ENCODE measurements around the gene CNOT4. TPM values are rescaled to one million over a fixed set of nuclear protein-coding genes. Genes with fewer than 3 reads are reported as not detected.

Gene CNOT4
- total RNA-seq = 5.9 and 7.2 TPM in 2 replicates

GRCh38 chr7:135509839-135510591, at the start of gene CNOT4:
Gene CNOT4 (minus strand): TSS chr7:135510102. CDS start chr7:135438331, 71,771 bp downstream.

GRCh38 chr7:135557455-135558336, 47.8 kb upstream of the CNOT4 start, which contains the start of gene NUP205:
Gene NUP205 (plus strand): TSS chr7:135557917. CDS start chr7:135557945, 28 bp downstream.

Other genes with a start within 250 kb of the CNOT4 start
- gene NUP205, start 47.8 kb upstream of the CNOT4 start, total RNA-seq = 25.9 and 83.1 TPM in 2 replicates
- gene STMP1, start 152.4 kb upstream of the CNOT4 start, total RNA-seq = 12.4 and 17.5 TPM in 2 replicates
- not detected in 2 replicates for gene SLC13A4, start 218.1 kb upstream of the CNOT4 start, total RNA-seq
- gene FAM180A, start 238.7 kb upstream of the CNOT4 start, total RNA-seq = not detected in 2 replicates